OCI-LY3 (cell line): ENCODE data around the gene CRX.

Experiments used
- CTCF ChIP-seq: fragments of 200-600, 300-600 bp; sonication (generic); IDR thresholded peaks from 2 replicates; pipeline ENCODE4 v1.5.1; 2014; ENCODE audit warnings: antibody characterized with exemption, low read length, low read depth
- EZH2phosphoT487 ChIP-seq: fragments of 200-600 bp; shearing (Covaris generic); IDR thresholded peaks from 2 replicates; pipeline ENCODE4 v1.6.1; 2018; ENCODE audit warnings: antibody characterized with exemption, mixed run types, low read depth

- TF ChIP-seq CTCF (no peak), EZH2phosphoT487 (no peak)
Observed at GRCh38 chr19:47854459-47854858, 32.7 kb downstream of the CRX start.
